Stomach smooth muscle (tissue), 2 donors: ENCODE measurements around the gene PNMA6F.
"Not testable (repeated sequence)": the region's sequence is repeated elsewhere in the genome, so short reads cannot be mapped to it uniquely, and the experiment has no call there.

ENCODE experiments used
- H3K27ac ChIP-seq: one replicate; pipeline ENCODE4 v1.7.0; 2013; ENCODE audit warnings: mild to moderate bottlenecking, low read length, inconsistent platforms
- H3K27me3 ChIP-seq, 2 donors: one replicate each; pipeline ENCODE4 v1.7.0; 2013; ENCODE audit warnings: low read length in 2 of 2; ENCODE audit not compliant: insufficient read depth in 2 of 2, control insufficient read depth in 1 of 2
- H3K36me3 ChIP-seq, 2 donors: one replicate each; pipeline ENCODE4 v1.7.0; 2013; ENCODE audit warnings: low read length in 2 of 2; ENCODE audit not compliant: control insufficient read depth in 2 of 2, insufficient read depth in 2 of 2
- H3K4me1 ChIP-seq: one replicate; pipeline ENCODE4 v1.7.0; 2013; ENCODE audit warnings: low read length; ENCODE audit not compliant: control insufficient read depth, insufficient read depth
- H3K4me3 ChIP-seq, 2 donors: one replicate each; pipeline ENCODE4 v1.7.0; 2013; ENCODE audit warnings: low read length in 2 of 2
- H3K9ac ChIP-seq, 2 donors: one replicate each; pipeline ENCODE4 v1.7.0; 2013; ENCODE audit warnings: low read length in 2 of 2, mild to moderate bottlenecking in 1 of 2
- H3K9me3 ChIP-seq, 2 donors: one replicate each; pipeline ENCODE4 v1.7.0; 2013; ENCODE audit warnings: low read length in 2 of 2; ENCODE audit not compliant: control insufficient read depth in 2 of 2
- donor health status: healthy.
- donor health status: Pancreatic carcinoma.

The PNMA6F gene

GRCh38 chrX:153303276-153304262 is 18.0 kb downstream of the PNMA6F start:
- Histone ChIP-seq H3K27me3 (peaks cover 0 to 16% of the 10 kb centered on the region in 2 donors), H3K27ac (no peak overlapping the region), H3K4me3 (no peak overlapping the region)

GRCh38 chrX:153302796-153303195 is 18.8 kb downstream of the PNMA6F start:
- Histone ChIP-seq H3K27ac (no peak overlapping the region), H3K4me3 (no peak overlapping the region), H3K9me3 (no peaks in the 10 kb centered on the region), H3K27me3 (peaks cover 0 to 16% of the 10 kb centered on the region in 2 donors), H3K9ac (no peak overlapping the region), H3K4me1 (no peaks in the 10 kb centered on the region), H3K36me3 (no peaks in the 10 kb centered on the region)

More at GRCh38 chrX:153303276-153304262, 18.0 kb downstream of the PNMA6F start:
- Histone ChIP-seq H3K9me3 (no peaks in the 10 kb centered on the region), H3K36me3 (no peaks in the 10 kb centered on the region), H3K9ac (no peak overlapping the region), H3K4me1 (no peaks in the 10 kb centered on the region)

- Histone ChIP-seq H3K27me3 (peaks cover 0 to 9% of the 10 kb centered on the region in 2 donors), H3K9me3 (no peaks in the 10 kb centered on the region)
Measured at GRCh38 chrX:153301746-153302145, 19.8 kb downstream of the PNMA6F start.

DNA sequence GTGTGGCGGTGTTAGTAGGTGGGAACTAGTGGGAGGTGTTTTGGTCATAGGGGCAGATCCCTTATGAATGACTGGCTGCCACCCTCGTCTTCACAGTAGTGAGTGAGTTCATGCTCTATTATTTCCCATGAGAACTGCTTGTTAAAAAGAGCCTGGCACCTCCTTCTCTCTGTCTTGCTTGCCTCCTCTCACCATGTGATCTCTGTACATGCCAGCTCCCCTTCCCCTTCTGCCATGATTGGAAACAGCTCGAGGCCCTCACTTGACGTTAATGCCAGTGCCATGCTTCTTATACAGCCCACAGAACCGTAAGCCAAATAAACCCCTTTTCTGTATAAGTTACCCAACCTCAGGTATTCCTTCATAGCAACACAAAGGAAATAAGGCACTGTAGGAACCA is 21.7 kb downstream of the PNMA6F start:
- H3K36me3 ChIP-seq, result no peaks in the 10 kb centered on the region
- peaks cover 0 to 10% of the 10 kb centered on the region in 2 donors for H3K27me3 ChIP-seq
- H3K4me1 ChIP-seq, result no peaks in the 10 kb centered on the region
- H3K4me3 ChIP-seq, result no peak overlapping the region
- H3K9ac ChIP-seq, result no peak overlapping the region
- H3K9me3 ChIP-seq, result no peaks in the 10 kb centered on the region
- no peak overlapping the region for H3K27ac ChIP-seq

More at GRCh38 chrX:153301746-153302145, 19.8 kb downstream of the PNMA6F start:
- H3K36me3 ChIP-seq, result no peaks in the 10 kb centered on the region
- no peak overlapping the region for H3K4me3 ChIP-seq
- no peak overlapping the region for H3K9ac ChIP-seq
- no peaks in the 10 kb centered on the region for H3K4me1 ChIP-seq
- no peak overlapping the region for H3K27ac ChIP-seq

- Histone ChIP-seq H3K9ac (no peak overlapping the region), H3K4me1 (no peaks in the 10 kb centered on the region)
Measured at GRCh38 chrX:153297376-153297775, 24.2 kb downstream of the PNMA6F start.

DNA sequence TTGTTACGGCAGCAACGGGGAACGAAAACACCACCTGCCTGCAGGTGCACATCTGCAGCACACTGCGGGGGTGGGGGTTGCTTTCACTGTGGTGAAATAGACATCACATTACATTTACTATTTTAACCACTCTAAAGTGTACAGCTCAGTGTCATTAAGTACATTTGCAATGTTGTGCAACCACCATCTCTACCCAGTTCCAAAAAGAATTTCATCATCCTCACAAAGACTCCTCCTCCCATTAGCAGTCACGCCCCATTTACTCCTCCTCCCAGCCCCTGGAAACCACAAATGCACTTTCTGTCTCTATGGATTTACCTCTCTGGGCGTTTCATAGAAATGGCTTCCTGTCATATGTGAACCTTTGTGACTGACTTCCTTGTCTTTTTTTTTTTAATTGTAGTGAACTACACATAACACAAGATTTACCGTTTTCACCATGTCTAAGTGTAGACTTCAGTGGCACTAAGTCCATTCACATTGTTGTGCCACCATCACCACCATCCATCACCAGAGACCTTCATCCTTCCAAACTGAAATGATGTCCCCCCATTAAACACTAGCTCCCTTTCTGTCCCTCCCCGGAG is 28.0 kb downstream of the PNMA6F start:
- not testable (repeated sequence) for H3K27me3 ChIP-seq, H3K36me3 ChIP-seq, H3K4me3 ChIP-seq, H3K27ac ChIP-seq, H3K9ac ChIP-seq, H3K9me3 ChIP-seq, H3K4me1 ChIP-seq

More at GRCh38 chrX:153297376-153297775, 24.2 kb downstream of the PNMA6F start:
- peaks cover 0 to 2% of the 10 kb centered on the region in 2 donors for H3K27me3 ChIP-seq
- peaks cover 0 to 2% of the 10 kb centered on the region in 2 donors for H3K9me3 ChIP-seq
- no peak overlapping the region for H3K27ac ChIP-seq
- H3K36me3 ChIP-seq, result no peaks in the 10 kb centered on the region
- no peak overlapping the region for H3K4me3 ChIP-seq

DNA sequence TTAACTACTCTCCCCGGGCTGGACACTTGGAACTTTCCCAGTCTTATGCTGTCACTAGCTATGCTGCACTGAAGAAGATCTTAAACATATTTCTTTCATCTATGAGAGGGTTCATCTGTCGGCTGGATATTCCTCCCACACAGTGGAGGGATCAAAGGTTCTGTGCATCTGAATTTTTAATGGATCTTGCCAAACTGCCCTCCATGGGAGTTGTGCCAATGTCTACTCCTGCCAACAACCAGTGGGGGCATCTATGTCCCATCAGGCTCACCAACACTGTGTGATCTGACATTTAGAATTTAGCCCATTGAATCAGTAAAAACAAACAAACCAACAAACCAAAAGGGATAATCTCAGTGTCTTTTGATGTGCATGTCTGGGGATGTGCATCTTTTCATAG is 32.8 kb downstream of the PNMA6F start:
- H3K27ac ChIP-seq, H3K36me3 ChIP-seq, H3K4me3 ChIP-seq, H3K27me3 ChIP-seq, H3K9me3 ChIP-seq, H3K4me1 ChIP-seq, H3K9ac ChIP-seq: not testable (repeated sequence)

- H3K9ac ChIP-seq, H3K4me1 ChIP-seq, H3K4me3 ChIP-seq, H3K9me3 ChIP-seq, H3K27ac ChIP-seq, H3K27me3 ChIP-seq, H3K36me3 ChIP-seq: not testable (repeated sequence)
Measured at GRCh38 chrX:153285678-153286077, 35.9 kb downstream of the PNMA6F start.

- not testable (repeated sequence) for H3K4me1 ChIP-seq, H3K27ac ChIP-seq, H3K9me3 ChIP-seq, H3K9ac ChIP-seq, H3K36me3 ChIP-seq, H3K27me3 ChIP-seq, H3K4me3 ChIP-seq
Measured at GRCh38 chrX:153283982-153284381, 37.6 kb downstream of the PNMA6F start.

DNA sequence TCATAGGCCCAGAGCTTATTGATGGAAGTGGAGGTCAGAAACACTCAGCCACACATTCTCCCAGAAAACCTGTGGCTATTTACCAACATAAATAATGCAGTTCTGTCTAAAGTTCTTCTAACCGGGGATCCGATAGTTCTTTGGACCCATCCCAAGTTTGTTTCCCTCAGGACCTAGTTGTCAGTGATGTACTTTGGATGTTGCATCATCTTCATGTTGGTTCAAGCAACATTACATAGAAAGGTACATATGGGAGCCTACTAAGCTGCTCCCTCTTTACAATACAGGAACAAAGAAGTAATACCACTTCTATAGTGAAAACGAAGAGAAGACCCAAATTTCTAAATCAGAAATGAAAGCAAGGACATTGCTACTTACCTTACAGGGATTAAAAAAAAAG is 39.8 kb downstream of the PNMA6F start:
- not testable (repeated sequence) for H3K4me3 ChIP-seq, H3K27ac ChIP-seq, H3K9me3 ChIP-seq, H3K36me3 ChIP-seq, H3K4me1 ChIP-seq, H3K27me3 ChIP-seq, H3K9ac ChIP-seq

DNA sequence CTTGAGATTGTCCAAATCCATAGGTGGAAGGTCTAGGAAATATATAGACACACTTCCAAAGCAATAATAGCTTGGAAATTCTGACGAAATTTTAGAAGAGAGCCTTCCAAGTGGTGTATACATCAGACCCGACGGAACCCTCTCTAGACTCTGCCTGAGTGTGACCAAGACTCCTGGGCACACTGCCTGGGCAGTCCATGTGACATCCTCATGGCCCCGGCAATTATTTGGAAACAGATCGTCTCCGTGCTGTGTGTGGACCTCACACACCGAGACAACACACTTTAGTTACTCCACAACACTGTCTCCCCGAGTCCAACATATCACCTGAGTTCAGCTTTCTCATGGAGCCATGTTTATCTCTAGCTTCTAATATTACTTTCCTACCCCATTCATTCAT is 42.3 kb downstream of the PNMA6F start:
- H3K27me3 ChIP-seq, H3K27ac ChIP-seq: not testable (repeated sequence)

More for the DNA sequence above, 42.3 kb downstream of the PNMA6F start:
- not testable (repeated sequence) for H3K9me3 ChIP-seq, H3K9ac ChIP-seq, H3K36me3 ChIP-seq, H3K4me1 ChIP-seq, H3K4me3 ChIP-seq
